Measurements from ENCODE around the gene MDM4.

GRCh38 chr1:204503913-204504519, 12.2 kb upstream of the MDM4 start:
- TF ChIP-seq CTCF (IDR thresholded peaks at IDR 0.05; ENCODE audit: insufficient read depth, low read depth, low read length) (no peak), EZH2 (IDR thresholded peaks at IDR 0.05; ENCODE audit: insufficient read depth, low read length) (no peak)
